ENCODE data around the gene ACVRL1.

The ACVRL1 gene

GRCh38 chr12:51917746-51918453, 10.6 kb downstream of the ACVRL1 start:
- DNase-seq: no peak

GRCh38 chr12:51920046-51920445, 12.7 kb downstream of the ACVRL1 start:
- DNase-seq: no peak

- DNase-seq: no peak
These were observed 13.9 kb downstream of the ACVRL1 start for GRCh38 chr12:51921017-51921725.

DNA sequence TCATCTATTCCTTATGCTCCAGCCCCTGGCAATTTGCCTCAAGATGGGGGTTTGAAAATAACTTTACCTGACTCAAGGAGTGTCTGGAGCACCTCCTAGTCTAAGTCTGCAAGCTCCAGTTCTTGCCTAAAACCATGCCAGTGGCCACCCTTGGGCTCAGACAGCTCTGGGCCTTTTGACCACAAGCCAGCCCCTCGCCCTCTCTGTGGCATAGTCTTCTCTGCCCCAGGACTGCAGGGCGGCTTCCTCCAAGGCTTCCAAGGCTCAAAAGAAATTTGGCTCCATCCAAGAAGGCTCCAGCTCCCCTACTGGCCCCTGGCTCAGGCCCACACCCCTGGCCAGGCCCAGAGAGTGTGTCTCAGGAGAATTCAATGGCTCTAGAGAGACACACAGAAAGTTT, 14.8 kb downstream of the ACVRL1 start:
- no peak for DNase-seq

GRCh38 chr12:51922762-51923505, 15.6 kb downstream of the ACVRL1 start:
- DNase-seq: peak; percentile 85

DNA sequence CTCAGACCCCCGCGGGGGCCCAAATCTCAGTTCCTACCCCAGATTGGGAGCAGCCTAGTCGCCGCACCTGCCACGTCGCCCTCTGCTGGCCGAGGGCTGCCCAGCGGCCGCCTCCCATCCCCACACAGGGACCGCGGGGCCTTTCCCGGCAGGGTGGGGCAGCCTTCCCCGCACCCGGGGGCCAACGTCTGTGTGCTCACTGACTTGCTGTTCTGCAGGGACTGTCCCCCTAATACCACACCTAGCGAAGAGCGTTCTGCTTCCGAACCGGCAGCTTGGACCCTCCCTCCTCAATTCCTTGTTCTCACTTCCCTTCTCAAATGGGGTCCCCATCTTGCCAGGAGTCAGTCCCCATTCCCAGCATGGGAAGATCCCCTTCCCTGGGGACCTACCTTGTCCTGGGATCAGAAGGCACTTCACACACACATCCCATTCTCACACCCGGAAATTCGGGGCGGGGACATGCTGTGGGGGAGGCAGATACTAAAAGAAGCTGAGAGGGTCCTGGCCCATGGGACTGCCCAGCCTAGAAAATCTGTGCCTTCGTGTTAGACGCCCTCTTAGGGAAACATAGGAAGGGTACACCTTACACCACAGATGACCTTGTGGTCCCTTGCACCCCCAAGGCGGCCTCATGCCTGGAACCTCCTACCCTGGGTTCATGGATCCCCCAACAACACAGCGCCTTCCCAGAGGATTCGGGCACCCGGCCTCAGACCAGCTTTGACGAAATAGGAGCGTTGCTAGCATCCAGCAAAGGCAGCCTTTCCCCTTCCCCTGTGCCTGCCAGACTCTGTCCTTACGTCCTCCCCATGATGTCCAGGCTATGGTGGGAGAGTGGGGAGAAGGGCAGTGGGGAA, 16.4 kb downstream of the ACVRL1 start:
- peak; percentile 21 for DNase-seq

DNA sequence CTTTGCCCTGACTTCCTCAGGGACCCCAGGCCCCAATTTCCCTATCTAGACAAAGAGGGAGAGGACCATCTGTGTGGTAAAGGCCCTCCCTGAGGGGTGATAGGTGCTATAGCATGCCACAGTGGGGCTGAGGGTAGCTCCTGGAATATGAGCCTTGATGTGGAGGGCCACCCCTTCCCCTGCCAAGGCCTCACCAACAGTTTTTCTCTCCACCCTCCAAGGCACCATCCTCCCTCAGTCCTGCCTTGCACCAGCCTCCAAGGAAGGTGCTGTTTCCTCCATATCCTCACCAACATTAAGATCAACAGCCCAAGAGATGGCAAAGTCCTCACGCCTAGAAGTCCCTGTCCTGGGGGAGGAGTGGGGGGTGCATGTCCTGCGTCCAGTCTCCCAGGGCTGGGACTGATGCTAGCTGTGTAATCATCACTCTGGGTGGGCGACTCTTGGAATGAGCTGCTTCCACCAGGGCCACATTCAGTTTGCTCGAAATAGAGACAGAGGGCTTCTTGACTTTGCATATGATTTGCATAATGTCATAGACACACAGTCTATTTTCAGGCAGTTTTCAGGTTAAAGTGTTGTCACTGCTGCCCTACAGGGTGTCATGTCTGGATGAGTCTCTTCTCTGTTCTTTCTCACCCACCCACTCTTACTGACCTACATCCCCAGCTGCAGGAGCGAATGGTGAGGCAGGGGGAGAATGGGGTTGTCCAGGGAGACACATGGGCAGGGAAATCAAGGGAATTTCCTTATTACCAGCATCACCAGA, 17.4 kb downstream of the ACVRL1 start:
- no peak for DNase-seq

GRCh38 chr12:51925346-51926063, 18.2 kb downstream of the ACVRL1 start:
- DNase-seq: no peak

GRCh38 chr12:51926064-51926632, 18.8 kb downstream of the ACVRL1 start:
- no peak for DNase-seq

DNA sequence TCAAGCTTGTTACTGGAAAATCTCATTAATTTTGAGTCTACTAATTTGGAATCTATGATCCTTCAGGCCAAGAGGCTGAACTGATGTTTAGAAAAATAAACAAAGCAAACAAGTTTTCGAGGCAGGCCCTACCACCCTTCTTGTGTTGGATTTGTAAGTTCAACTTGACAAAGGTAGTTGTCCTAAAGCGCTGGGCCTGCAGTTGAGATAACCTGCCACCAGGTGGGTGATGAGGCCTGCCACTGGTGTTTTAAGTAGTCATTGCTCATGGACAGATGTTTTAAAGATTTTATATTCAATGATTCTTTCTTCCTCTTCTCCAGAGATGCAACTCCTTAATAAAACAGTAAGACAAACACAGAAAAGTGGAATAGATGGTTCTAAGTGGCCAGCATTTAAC, 19.4 kb downstream of the ACVRL1 start:
- DNase-seq: peak; percentile 28

DNA sequence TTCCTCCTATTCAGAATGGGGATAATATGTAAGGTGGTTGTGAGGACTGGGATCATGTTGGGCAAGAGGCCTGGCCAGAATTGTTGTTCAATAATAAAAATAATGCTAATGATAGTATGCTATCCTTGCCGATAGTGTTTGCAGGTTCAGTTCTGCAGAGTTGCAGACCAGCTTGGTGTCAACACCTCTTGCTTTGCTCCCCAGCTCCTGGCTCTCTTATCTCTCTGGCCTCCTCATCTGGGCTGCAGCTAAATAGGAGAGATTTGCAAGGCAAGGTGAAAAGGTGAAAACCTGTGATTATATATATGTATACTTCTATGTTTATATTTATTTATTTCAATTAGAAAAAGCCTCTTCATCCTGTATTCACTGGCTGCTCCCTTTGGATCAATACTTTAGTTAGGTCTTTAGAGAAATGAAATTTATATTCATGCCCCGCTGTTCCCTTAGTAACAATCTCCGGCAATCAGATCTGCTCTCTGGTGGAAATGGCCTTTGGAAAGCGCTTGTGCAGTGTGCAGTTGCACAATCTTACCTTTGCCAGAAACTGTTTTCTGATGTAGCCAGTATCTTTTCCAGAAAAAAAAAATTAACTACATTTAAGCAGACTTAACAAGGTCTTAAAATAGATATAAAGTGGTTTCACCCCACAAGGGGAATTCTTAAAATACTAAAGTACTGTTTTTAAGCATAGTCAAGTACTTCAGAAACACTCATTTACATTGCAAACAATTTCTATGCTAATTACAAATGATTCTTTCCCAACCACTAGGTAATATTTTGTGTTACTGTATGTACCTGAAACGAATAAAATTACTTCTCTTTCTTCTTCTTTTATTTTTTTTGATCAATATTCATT, 25.1 kb downstream of the ACVRL1 start:
- DNase-seq: no peak

DNA sequence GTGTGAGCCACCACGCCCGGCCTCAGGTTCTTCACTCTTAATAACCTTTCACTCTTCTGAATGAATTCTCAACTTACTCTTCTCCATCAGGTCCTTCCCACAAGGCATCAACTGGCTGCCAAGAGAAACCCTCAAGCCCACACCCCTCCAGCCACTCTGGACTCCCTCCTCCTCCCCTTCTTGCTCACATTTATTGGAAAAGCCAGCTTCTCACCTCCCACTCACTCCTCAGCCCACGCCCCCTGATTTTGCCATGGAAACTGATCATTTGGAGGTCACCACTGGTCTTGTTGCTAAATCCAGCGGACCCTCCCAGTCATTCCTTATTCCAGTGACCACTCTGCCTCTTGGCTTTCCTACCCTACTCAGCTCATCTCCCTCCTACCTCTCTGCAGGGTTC, 26.8 kb downstream of the ACVRL1 start:
- no peak for DNase-seq

DNA sequence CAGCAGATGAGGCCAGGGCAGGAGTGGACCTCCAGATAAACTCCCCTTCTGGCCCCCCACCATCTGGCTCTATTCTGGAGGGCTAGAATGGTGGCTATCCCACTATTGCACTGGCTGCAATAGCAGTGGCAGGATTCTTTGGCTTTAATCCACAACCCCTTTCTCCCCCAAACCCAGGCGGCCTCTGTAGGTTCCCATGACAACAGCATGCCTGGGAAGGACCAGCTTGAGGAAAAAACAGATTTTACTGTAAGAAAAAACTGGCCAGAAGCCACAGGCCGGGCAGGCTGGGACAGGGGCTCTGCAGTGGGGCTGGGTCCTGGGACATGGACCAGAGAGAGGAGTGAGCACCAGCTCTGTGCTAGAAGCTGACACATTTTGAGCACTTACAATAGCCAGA, 30.6 kb downstream of the ACVRL1 start:
- DNase-seq: no peak

DNA sequence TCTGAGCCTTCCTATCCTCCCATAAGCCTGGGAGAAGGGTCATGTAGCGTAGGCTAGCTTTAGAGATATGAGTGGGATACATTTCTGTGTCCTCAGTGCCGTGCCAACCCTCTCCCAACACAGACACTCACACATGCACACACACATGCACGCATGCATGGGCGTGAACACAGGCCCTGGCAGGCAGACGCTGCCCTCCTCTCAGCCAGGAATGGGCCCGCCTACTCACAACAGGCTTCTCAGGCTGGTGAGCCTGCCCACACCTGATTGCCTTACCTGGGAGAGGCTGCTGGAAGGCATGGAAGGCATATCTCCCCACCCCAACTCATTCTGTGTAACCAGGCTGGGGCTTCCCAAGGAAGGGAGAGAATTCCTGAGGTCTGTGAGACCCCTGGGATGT, 31.4 kb downstream of the ACVRL1 start:
- DNase-seq: no peak

- DNase-seq: peak; percentile 34
These were observed 33.8 kb downstream of the ACVRL1 start for GRCh38 chr12:51941011-51941581.

GRCh38 chr12:51941604-51942003, 34.3 kb downstream of the ACVRL1 start:
- DNase-seq: no peak

DNA sequence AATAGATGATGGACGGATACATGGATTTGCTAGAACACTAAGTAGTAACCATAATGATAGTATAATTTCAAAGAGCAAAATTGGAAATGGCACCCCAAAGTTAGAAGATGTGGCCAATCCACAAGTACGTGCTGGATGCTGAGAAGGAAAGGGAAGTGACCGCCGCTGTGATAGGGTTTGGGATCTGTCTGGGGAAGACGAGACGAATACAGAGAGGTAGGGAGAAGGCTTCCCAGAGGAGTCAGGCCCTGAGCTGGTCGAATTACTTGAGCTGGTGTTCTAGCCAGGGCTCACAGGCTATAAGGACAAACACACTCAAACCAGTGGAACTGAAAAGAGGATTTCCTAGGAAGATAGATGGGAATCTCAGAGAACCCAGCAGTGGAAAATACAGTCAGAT, 34.8 kb downstream of the ACVRL1 start:
- no peak for DNase-seq

GRCh38 chr12:51942501-51943000, 35.2 kb downstream of the ACVRL1 start:
- no peak for DNase-seq

DNA sequence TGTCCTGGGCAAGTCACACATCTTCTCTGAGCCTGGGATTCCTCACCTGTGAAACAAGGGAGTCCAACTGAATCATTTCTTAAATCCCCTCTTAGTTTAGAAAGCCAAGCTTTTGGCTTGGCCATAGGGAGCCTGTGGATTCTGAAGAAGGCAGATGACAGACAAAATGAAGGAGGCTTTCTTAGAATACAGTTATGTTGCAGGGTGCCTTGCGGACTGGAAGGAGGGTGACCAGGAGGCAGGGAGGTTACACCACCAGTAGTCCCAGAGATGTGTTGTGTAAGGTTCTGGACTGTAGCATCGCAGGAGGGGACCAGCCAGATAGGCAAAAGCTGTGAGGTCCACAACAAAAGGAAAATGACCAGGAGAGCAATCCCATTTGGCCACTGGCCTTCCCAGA, 36.0 kb downstream of the ACVRL1 start:
- no peak for DNase-seq

All from fibroblast of upper back skin (primary cell).